ENCODE measurements around the gene CEBPZOS.

The CEBPZOS gene

DNA sequence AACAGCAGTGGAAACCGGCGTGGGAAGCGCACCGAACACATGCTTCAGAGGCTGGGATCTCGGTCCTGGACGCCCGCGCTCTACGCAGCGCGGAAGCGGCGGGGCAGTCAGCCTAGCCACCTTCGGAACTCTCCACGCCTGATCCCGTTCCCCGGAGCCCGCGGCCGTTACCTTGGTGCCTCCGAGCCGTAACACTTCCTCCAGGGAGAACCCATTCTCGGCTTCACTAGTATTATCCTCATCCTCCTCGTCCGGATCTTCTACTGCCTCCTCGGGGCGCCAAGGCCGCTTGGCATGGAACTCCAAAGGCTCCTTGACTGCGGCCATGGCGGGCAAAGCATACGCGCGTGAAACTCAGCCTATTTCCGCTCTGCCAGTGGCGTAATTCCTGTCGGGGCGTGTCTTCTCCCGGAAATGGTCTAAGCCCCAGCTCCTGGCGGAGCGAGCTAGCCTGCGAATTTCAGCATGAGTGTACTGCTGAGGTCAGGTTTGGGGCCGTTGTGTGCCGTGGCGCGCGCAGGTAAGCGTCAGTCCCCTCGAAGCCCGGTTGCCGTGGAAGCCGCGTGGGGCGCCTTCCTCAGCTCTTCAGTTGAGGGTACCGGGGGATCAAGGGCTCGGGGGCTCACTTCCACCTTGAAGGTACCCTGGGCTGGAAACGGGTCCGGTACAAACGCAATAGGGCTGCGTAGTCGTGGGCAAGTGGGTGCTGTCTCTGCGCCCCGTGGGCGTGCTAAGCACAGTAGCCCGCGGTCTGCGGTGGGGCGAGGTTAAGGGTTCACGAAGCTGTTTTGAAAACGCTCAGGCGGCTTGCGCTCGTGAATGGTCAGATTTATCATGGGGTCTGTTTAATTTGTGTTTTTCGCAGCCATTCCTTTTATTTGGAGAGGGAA, 35.2 kb downstream of the CEBPZOS start, which contains the start of the genes CEBPZ and NDUFAF7:
Gene CEBPZ, minus strand, starts transcription at position 356 of the 890 bp plus-strand sequence. Its CDS starts 29 bp downstream, at position 327.
Gene NDUFAF7, plus strand, starts transcription at position 418 of the 890 bp plus-strand sequence. Its CDS starts 48 bp downstream, at position 466.
- H3K4me3 ChIP-seq (ENCODE audit: low read depth, low read length): peak within 1 kb of the TSS; percentile 99
- DNase-seq (ENCODE audit: low read depth): peak; percentile 85
- TF ChIP-seq, protein P1, sequence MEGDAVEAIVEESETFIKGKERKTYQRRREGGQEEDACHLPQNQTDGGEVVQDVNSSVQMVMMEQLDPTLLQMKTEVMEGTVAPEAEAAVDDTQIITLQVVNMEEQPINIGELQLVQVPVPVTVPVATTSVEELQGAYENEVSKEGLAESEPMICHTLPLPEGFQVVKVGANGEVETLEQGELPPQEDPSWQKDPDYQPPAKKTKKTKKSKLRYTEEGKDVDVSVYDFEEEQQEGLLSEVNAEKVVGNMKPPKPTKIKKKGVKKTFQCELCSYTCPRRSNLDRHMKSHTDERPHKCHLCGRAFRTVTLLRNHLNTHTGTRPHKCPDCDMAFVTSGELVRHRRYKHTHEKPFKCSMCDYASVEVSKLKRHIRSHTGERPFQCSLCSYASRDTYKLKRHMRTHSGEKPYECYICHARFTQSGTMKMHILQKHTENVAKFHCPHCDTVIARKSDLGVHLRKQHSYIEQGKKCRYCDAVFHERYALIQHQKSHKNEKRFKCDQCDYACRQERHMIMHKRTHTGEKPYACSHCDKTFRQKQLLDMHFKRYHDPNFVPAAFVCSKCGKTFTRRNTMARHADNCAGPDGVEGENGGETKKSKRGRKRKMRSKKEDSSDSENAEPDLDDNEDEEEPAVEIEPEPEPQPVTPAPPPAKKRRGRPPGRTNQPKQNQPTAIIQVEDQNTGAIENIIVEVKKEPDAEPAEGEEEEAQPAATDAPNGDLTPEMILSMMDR (IDR thresholded peaks at IDR 0.05; ENCODE audit: low read depth, low read length, missing control alignments): no peak
- in situ Hi-C loops (cut with HindIII; ENCODE audit: low sequenced_read_pairs): no loop called here

- TF ChIP-seq, protein P1 (IDR thresholded peaks at IDR 0.05; ENCODE audit: low read depth, low read length, missing control alignments): no peak
- in situ Hi-C loops (cut with HindIII; ENCODE audit: low sequenced_read_pairs): no loop called here
- no peak for DNase-seq (ENCODE audit: low read depth)
- peak overlapping the region; percentile 99 for H3K4me3 ChIP-seq (ENCODE audit: low read depth, low read length)
These were observed 36.0 kb downstream of the CEBPZOS start for GRCh38 chr2:37232131-37232933.

DNA sequence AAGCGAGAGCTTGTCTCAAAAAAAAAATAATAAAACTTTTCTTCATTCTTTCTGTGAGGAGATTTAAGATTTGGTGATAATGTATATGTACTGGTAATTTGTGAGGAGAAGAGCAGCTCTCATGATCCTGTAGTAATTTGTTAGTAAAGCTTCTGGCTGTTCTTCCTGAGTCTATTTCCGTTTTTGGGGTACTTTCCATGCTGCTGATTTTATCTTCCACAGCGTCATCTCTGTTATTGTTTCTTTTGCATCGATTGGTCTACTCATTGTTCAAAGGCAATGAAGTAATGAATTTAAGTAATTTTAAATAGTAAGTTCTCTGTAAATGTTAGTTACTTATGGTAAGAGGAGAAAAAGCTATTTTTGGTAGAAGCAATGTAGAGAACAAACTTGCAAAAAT, 47.1 kb downstream of the CEBPZOS start:
- DNase-seq (ENCODE audit: low read depth): no peak
- in situ Hi-C loops (cut with HindIII; ENCODE audit: low sequenced_read_pairs): no loop called here

GRCh38 chr2:37244017-37244416, 47.7 kb downstream of the CEBPZOS start:
- in situ Hi-C loops (cut with HindIII; ENCODE audit: low sequenced_read_pairs): no loop called here
- H3K4me3 ChIP-seq (ENCODE audit: low read depth, low read length): no peak overlapping the region
- no peak for DNase-seq (ENCODE audit: low read depth)
- TF ChIP-seq, protein P1 (IDR thresholded peaks at IDR 0.05; ENCODE audit: low read depth, low read length, missing control alignments): no peak

More for the DNA sequence above, 47.1 kb downstream of the CEBPZOS start:
- no peak overlapping the region for H3K4me3 ChIP-seq (ENCODE audit: low read depth, low read length)
- TF ChIP-seq, protein P1 (IDR thresholded peaks at IDR 0.05; ENCODE audit: low read depth, low read length, missing control alignments): no peak

- in situ Hi-C loops (cut with HindIII; ENCODE audit: low sequenced_read_pairs): no loop called here
- TF ChIP-seq, protein P1 (IDR thresholded peaks at IDR 0.05; ENCODE audit: low read depth, low read length, missing control alignments): no peak
- H3K4me3 ChIP-seq (ENCODE audit: low read depth, low read length): no peak overlapping the region
- DNase-seq (ENCODE audit: low read depth): no peak
These were observed 48.5 kb downstream of the CEBPZOS start for GRCh38 chr2:37244755-37245154.

GRCh38 chr2:37246205-37246604, 49.9 kb downstream of the CEBPZOS start:
- DNase-seq (ENCODE audit: low read depth): no peak
- TF ChIP-seq, protein P1 (IDR thresholded peaks at IDR 0.05; ENCODE audit: low read depth, low read length, missing control alignments): no peak
- in situ Hi-C loops (cut with HindIII; ENCODE audit: low sequenced_read_pairs): no loop called here
- H3K4me3 ChIP-seq (ENCODE audit: low read depth, low read length): no peak overlapping the region
